ENCODE results near the gene VWA5A.

VWA5A gene

GRCh38 chr11:124193221-124194010 is 78.2 kb downstream of the VWA5A start:
- Histone ChIP-seq H2AFZ (ENCODE audit: low read depth, low read length) (no peak overlapping the region), H3K27me3 (ENCODE audit: insufficient read depth, low read length, poor library complexity) (peaks cover 16% of the 10 kb centered on the region), H3K4me2 (ENCODE audit: insufficient read depth, low read length) (no peak overlapping the region), H4K20me1 (ENCODE audit: insufficient read depth, low read length) (no peaks in the 10 kb centered on the region), H3K36me3 (ENCODE audit: insufficient read depth, low read length) (no peaks in the 10 kb centered on the region), H3K9ac (ENCODE audit: low read depth, low read length) (no peak overlapping the region), H3K9me3 (ENCODE audit: insufficient read depth, low read length, severe bottlenecking) (no peaks in the 10 kb centered on the region), H3K79me2 (ENCODE audit: insufficient read depth, low read length) (no peaks in the 10 kb centered on the region), H3K4me3 (ENCODE audit: low read depth in 1 of 2, low read length in 2 of 2) (no peak overlapping the region), H3K4me1 (ENCODE audit: insufficient read depth, low read length) (no peaks in the 10 kb centered on the region), H3K27ac (ENCODE audit: low read length) (no peak overlapping the region)
- no peak for TF ChIP-seq EZH2 (IDR thresholded peaks at IDR 0.05; ENCODE audit: borderline replicate concordance, low read depth, low read length, severe bottlenecking)
- TF ChIP-seq CTCF (IDR thresholded peaks at IDR 0.05; ENCODE audit: borderline replicate concordance, extremely low read depth, low read length, poor library complexity, severe bottlenecking) = no peak
- DNase-seq (no peak), ATAC-seq (ENCODE audit: insufficient read depth, low read depth) (no peak)

GRCh38 chr11:124194293-124195188 is 79.3 kb downstream of the VWA5A start:
- Histone ChIP-seq H3K4me1 (ENCODE audit: insufficient read depth, low read length) (no peaks in the 10 kb centered on the region), H3K79me2 (ENCODE audit: insufficient read depth, low read length) (no peaks in the 10 kb centered on the region), H3K4me2 (ENCODE audit: insufficient read depth, low read length) (no peak overlapping the region), H3K9ac (ENCODE audit: low read depth, low read length) (no peak overlapping the region), H3K27ac (ENCODE audit: low read length) (no peak overlapping the region), H3K4me3 (ENCODE audit: low read depth in 1 of 2, low read length in 2 of 2) (no peak overlapping the region), H2AFZ (ENCODE audit: low read depth, low read length) (no peak overlapping the region), H3K9me3 (ENCODE audit: insufficient read depth, low read length, severe bottlenecking) (no peaks in the 10 kb centered on the region), H3K36me3 (ENCODE audit: insufficient read depth, low read length) (no peaks in the 10 kb centered on the region), H4K20me1 (ENCODE audit: insufficient read depth, low read length) (no peaks in the 10 kb centered on the region), H3K27me3 (ENCODE audit: insufficient read depth, low read length, poor library complexity) (peaks cover 10% of the 10 kb centered on the region)
- ATAC-seq (ENCODE audit: insufficient read depth, low read depth) (no peak), DNase-seq (no peak)
- no peak for TF ChIP-seq CTCF (IDR thresholded peaks at IDR 0.05; ENCODE audit: borderline replicate concordance, extremely low read depth, low read length, poor library complexity, severe bottlenecking)
- TF ChIP-seq EZH2 (IDR thresholded peaks at IDR 0.05; ENCODE audit: borderline replicate concordance, low read depth, low read length, severe bottlenecking) = no peak

- peaks cover 10% of the 10 kb centered on the region for H3K27me3 ChIP-seq (ENCODE audit: insufficient read depth, low read length, poor library complexity)
- no peak overlapping the region for H3K9ac ChIP-seq (ENCODE audit: low read depth, low read length)
- no peaks in the 10 kb centered on the region for H4K20me1 ChIP-seq (ENCODE audit: insufficient read depth, low read length)
- ATAC-seq (ENCODE audit: insufficient read depth, low read depth) (peak; percentile 92), DNase-seq (peak; percentile 54)
- TF ChIP-seq CTCF (IDR thresholded peaks at IDR 0.05; ENCODE audit: borderline replicate concordance, extremely low read depth, low read length, poor library complexity, severe bottlenecking) = peak; percentile 91
- TF ChIP-seq EZH2 (IDR thresholded peaks at IDR 0.05; ENCODE audit: borderline replicate concordance, low read depth, low read length, severe bottlenecking) = no peak
- no peaks in the 10 kb centered on the region for H3K79me2 ChIP-seq (ENCODE audit: insufficient read depth, low read length)
- no peak overlapping the region for H3K27ac ChIP-seq (ENCODE audit: low read length)
- no peaks in the 10 kb centered on the region for H3K36me3 ChIP-seq (ENCODE audit: insufficient read depth, low read length)
- H2AFZ ChIP-seq (ENCODE audit: low read depth, low read length) = no peak overlapping the region
- H3K9me3 ChIP-seq (ENCODE audit: insufficient read depth, low read length, severe bottlenecking) = no peaks in the 10 kb centered on the region
- no peak overlapping the region for H3K4me3 ChIP-seq (ENCODE audit: low read depth in 1 of 2, low read length in 2 of 2)
- no peak overlapping the region for H3K4me2 ChIP-seq (ENCODE audit: insufficient read depth, low read length)
- H3K4me1 ChIP-seq (ENCODE audit: insufficient read depth, low read length) = no peaks in the 10 kb centered on the region
Observed at GRCh38 chr11:124195189-124195734, 80.0 kb downstream of the VWA5A start.

Measured in DND-41 (cell line).